Motor neuron (in vitro differentiated cells): Measurements from ENCODE around the gene SMARCB1. TPM values are rescaled to one million over a fixed set of nuclear protein-coding genes. Genes with fewer than 3 reads are reported as not detected.

ENCODE experiments used
- ATAC-seq, 8 experiments: fragments of 200-7000 bp; cut with Tn5 transposase; replicated peaks in 6 of 8; 2 replicates each; pipeline ENCODE4 v1.8.0; 2021; ENCODE audit warnings: mild to moderate bottlenecking in 8 of 8, moderate library complexity in 8 of 8
- H3K27ac ChIP-seq, 2 donors: fragments of 250-450 bp; sonication (Bioruptor Pico); 2 replicates each; pipeline ENCODE4 v1.9.0; 2021; ENCODE audit warnings: antibody characterized with exemption in 2 of 2, mild to moderate bottlenecking in 2 of 2, moderate library complexity in 1 of 2
- H3K4me1 ChIP-seq, 2 donors: fragments of 250-450 bp; sonication (Bioruptor Pico); replicated peaks in 1 of 2; 2 replicates each; pipeline ENCODE4 v1.6.1; 2021; ENCODE audit warnings: antibody characterized with exemption in 2 of 2, mild to moderate bottlenecking in 2 of 2, moderate library complexity in 1 of 2
- H3K4me3 ChIP-seq, 5 donors: fragments of 250-450 bp; sonication (Bioruptor Pico); 2 replicates each; pipeline ENCODE4 v1.9.0; 2021; ENCODE audit warnings: antibody characterized with exemption in 5 of 5, mild to moderate bottlenecking in 5 of 5, moderate library complexity in 4 of 5
- WGBS, 10 experiments: fragments of 450-650 bp; shearing (Covaris generic); methylation state at CpG; one replicate each; pipeline ENCODE4 v1.0.0; 2022; 5-methylcytosine and 5-hydroxymethylcytosine counted together
- in situ Hi-C, 9 experiments: fragments of 400-800 bp; cut with MboI; loops; one replicate each; pipeline ENCODE4 v1.15.0; 2021; ENCODE audit warnings: low sequenced_read_pairs in 9 of 9, low pct_unique_long_range_greater_than_20kb in 2 of 9; ENCODE audit not compliant: unreplicated experiment in 9 of 9
- total RNA-seq, 8 experiments: library from RNA; unstranded; fragments of 300-600 nt; gene quantifications; 2 replicates each; pipeline versions ENCODE4 v1.2.3 to v1.2.4, GENCODE V29; 2022

SMARCB1 gene
- total RNA-seq, 8 experiments from 2014 or later: 58.9 to 177 (median 101) TPM

- Histone ChIP-seq H3K4me1 (peaks cover 21% of the 10 kb centered on the region in 2 donors), H3K27ac (no peak overlapping the region), H3K4me3 (peak overlapping the region; percentile 75 to 100 (median 99))
- ATAC-seq: no peak
- 0 to 84% (median 48%) methylated on average over 1 to 3 of the region's 3 CpGs; no CpG with 5 or more reads in 2 of the 10 experiments for WGBS, 10 experiments
- in situ Hi-C loops: no loop called here
Observed at GRCh38 chr22:23787910-23788309, 1.1 kb downstream of the SMARCB1 start.

GRCh38 chr22:23789121-23789520, 2.4 kb downstream of the SMARCB1 start:
- Histone ChIP-seq H3K27ac (no peak overlapping the region), H3K4me3 (no peak overlapping the region), H3K4me1 (peaks cover 21% of the 10 kb centered on the region in 2 donors)
- WGBS, 10 experiments: 40 to 100% (median 87%) methylated on average over 1 to 4 of the region's 4 CpGs; no CpG with 5 or more reads in 2 of the 10 experiments
- in situ Hi-C loops: no loop called here
- ATAC-seq: no peak

GRCh38 chr22:23789638-23790037, 2.9 kb downstream of the SMARCB1 start:
- 60 to 100% (median 92%) methylated on average over 1 to 3 of the region's 4 CpGs; no CpG with 5 or more reads in 2 of the 10 experiments for WGBS, 10 experiments

GRCh38 chr22:23790819-23791737, 4.3 kb downstream of the SMARCB1 start:
- Histone ChIP-seq H3K27ac (no peak overlapping the region), H3K4me3 (no peak overlapping the region), H3K4me1 (peaks cover 21% of the 10 kb centered on the region in 2 donors)
- in situ Hi-C loops: no loop called here
- WGBS, 10 experiments: 11 to 88% (median 65%) methylated on average over 3 to 9 of the region's 11 CpGs
- ATAC-seq: peak in 3 of 8 experiments; percentile 27 to 47 (median 38)

More at GRCh38 chr22:23789638-23790037, 2.9 kb downstream of the SMARCB1 start:
- Histone ChIP-seq H3K4me1 (peaks cover 21% of the 10 kb centered on the region in 2 donors), H3K27ac (no peak overlapping the region), H3K4me3 (no peak overlapping the region)
- ATAC-seq: peak in 2 of 8 experiments; percentile 19 to 56
- in situ Hi-C loops: no loop called here

GRCh38 chr22:23791738-23792645, 5.2 kb downstream of the SMARCB1 start:
- peak in 1 of 8 experiments; percentile 21 for ATAC-seq
- Histone ChIP-seq H3K27ac (no peak overlapping the region), H3K4me1 (peaks cover 17% of the 10 kb centered on the region in 2 donors), H3K4me3 (no peak overlapping the region)
- WGBS, 10 experiments: 62 to 100% (median 80%) methylated on average over 2 to 11 of the region's 25 CpGs; no CpG with 5 or more reads in 3 of the 10 experiments
- in situ Hi-C loops: no loop called here

GRCh38 chr22:23793326-23793725, 6.6 kb downstream of the SMARCB1 start:
- no peak for ATAC-seq
- peaks cover 11 to 12% of the 10 kb centered on the region in 2 donors for H3K4me1 ChIP-seq
- 86 to 100% (median 97%) methylated on average over 1 to 7 of the region's 8 CpGs; no CpG with 5 or more reads in 4 of the 10 experiments for whole genome bisulfite sequencing, 10 experiments

GRCh38 chr22:23796461-23796860, 9.7 kb downstream of the SMARCB1 start:
- H3K4me1 ChIP-seq: no peaks in the 10 kb centered on the region
- WGBS, 10 experiments: 20 to 96% (median 56%) methylated on average over 2 to 4 of the region's 5 CpGs; no CpG with 5 or more reads in 6 of the 10 experiments
- H3K27ac ChIP-seq: no peak overlapping the region
- H3K4me3 ChIP-seq: no peak overlapping the region
- in situ Hi-C loops: no loop called here
- ATAC-seq: peak in 1 of 8 experiments; percentile 90

More at GRCh38 chr22:23793326-23793725, 6.6 kb downstream of the SMARCB1 start:
- Histone ChIP-seq H3K27ac (no peak overlapping the region), H3K4me3 (no peak overlapping the region)
- in situ Hi-C loops: no loop called here

GRCh38 chr22:23800297-23801237, 13.8 kb downstream of the SMARCB1 start:
- Histone ChIP-seq H3K4me1 (peaks cover 0 to 8% of the 10 kb centered on the region in 2 donors), H3K4me3 (no peak overlapping the region), H3K27ac (no peak overlapping the region)
- in situ Hi-C loops: no loop called here
- WGBS, 10 experiments: 90 to 100% (median 97%) methylated on average over 2 to 15 of the region's 18 CpGs; no CpG with 5 or more reads in 5 of the 10 experiments
- ATAC-seq: no peak

GRCh38 chr22:23801238-23801821, 14.6 kb downstream of the SMARCB1 start:
- in situ Hi-C loops: no loop called here
- no peak for ATAC-seq
- H3K27ac ChIP-seq: no peak overlapping the region
- H3K4me3 ChIP-seq: no peak overlapping the region
- H3K4me1 ChIP-seq: peaks cover 0 to 8% of the 10 kb centered on the region in 2 donors
- 67 to 100% (median 85%) methylated on average over 1 to 10 of the region's 11 CpGs; no CpG with 5 or more reads in 1 of the 10 experiments for WGBS, 10 experiments

- no peak overlapping the region for H3K27ac ChIP-seq
- in situ Hi-C loops: no loop called here
- no peak for ATAC-seq
- H3K4me3 ChIP-seq: no peak overlapping the region
- WGBS, 10 experiments: 90 to 100% (median 100%) methylated on average over 1 to 4 of the region's 8 CpGs; no CpG with 5 or more reads in 4 of the 10 experiments
- H3K4me1 ChIP-seq: peaks cover 0 to 8% of the 10 kb centered on the region in 2 donors
Observed at GRCh38 chr22:23801886-23802377, 15.2 kb downstream of the SMARCB1 start.

- Histone ChIP-seq H3K4me1 (peaks cover 0 to 8% of the 10 kb centered on the region in 2 donors), H3K4me3 (no peak overlapping the region), H3K27ac (peak overlapping the region; percentile 21 to 32)
- peak in 1 of 8 experiments; percentile 20 for ATAC-seq
- in situ Hi-C loops: no loop called here
- WGBS, 10 experiments: 0 to 100% (median 49%) methylated on average over 1 to 8 of the region's 21 CpGs; no CpG with 5 or more reads in 2 of the 10 experiments
Observed at GRCh38 chr22:23803001-23803819, 16.4 kb downstream of the SMARCB1 start.
